ENCODE measurements around the gene CNOT6. TPM values are rescaled to one million over a fixed set of nuclear protein-coding genes. Genes with fewer than 3 reads are reported as not detected.
"Not testable (repeated sequence)": the region's sequence is repeated elsewhere in the genome, so short reads cannot be mapped to it uniquely, and the experiment has no call there.

Gene CNOT6
- total RNA-seq, 4 donors from 2014 or later: 15.8 to 25.7 (median 24.1) TPM

- no peak overlapping the region for H3K27ac ChIP-seq
- H3K9me3 ChIP-seq: peaks cover 0 to 2% (median 0%) of the 10 kb centered on the region in 3 donors
- no peaks in the 10 kb centered on the region for H3K4me1 ChIP-seq
- H3K27me3 ChIP-seq: peaks cover 10% of the 10 kb centered on the region
- TF ChIP-seq POLR2AphosphoS5 (IDR thresholded peaks at IDR 0.05) (no peak), EP300 (IDR thresholded peaks at IDR 0.05) (no peak), CTCF (IDR thresholded peaks at IDR 0.05) (no peak), POLR2A (IDR thresholded peaks at IDR 0.05) (no peak)
- no peak overlapping the region for H3K4me3 ChIP-seq
- ATAC-seq: no peak
- WGBS, 2 donors (ENCODE audit: low coverage in 1 of 2): no CpG with 5 or more reads among the region's 5 CpGs
- no peaks in the 10 kb centered on the region for H3K36me3 ChIP-seq
Measured at GRCh38 chr5:180464603-180464970, 29.6 kb upstream of the CNOT6 start.

DNA sequence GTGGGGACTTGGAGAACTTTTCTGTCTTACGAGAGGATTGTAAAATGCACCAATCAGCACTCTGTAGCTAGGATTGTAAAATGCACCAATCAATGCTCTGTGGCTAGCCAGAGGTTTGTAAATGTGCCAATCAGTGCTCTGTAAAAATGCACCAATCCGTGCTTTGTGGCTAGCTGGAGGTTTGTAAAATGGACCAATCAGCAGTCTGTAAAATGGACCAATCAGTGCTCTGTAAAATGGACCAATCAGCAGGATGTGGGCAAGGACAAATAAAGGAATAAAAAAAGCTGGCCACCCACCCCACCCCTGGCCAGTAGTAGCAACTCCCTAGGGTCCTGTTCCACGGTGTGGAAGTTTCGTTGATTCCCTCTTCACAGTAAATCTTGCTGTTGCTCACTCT is 29.1 kb upstream of the CNOT6 start:
- WGBS, 2 donors (ENCODE audit: low coverage in 1 of 2): 83 to 86% methylated on average over 2 to 3 of the region's 4 CpGs
- not testable (repeated sequence) for H3K36me3 ChIP-seq, ATAC-seq, H3K4me3 ChIP-seq, H3K9me3 ChIP-seq, H3K27ac ChIP-seq, H3K27me3 ChIP-seq, H3K4me1 ChIP-seq

- no peaks in the 10 kb centered on the region for H3K36me3 ChIP-seq
- TF ChIP-seq EP300 (IDR thresholded peaks at IDR 0.05) (no peak), CTCF (IDR thresholded peaks at IDR 0.05) (no peak), POLR2AphosphoS5 (IDR thresholded peaks at IDR 0.05) (no peak), POLR2A (IDR thresholded peaks at IDR 0.05) (no peak)
- no peak for ATAC-seq
- no peak overlapping the region for H3K4me3 ChIP-seq
- H3K27me3 ChIP-seq: peaks cover 20% of the 10 kb centered on the region
- H3K4me1 ChIP-seq: no peaks in the 10 kb centered on the region
- no peak overlapping the region for H3K27ac ChIP-seq
- 98% methylated on average over 6 of the region's 15 CpGs; no CpG with 5 or more reads in 1 of the 2 donors for WGBS, 2 donors (ENCODE audit: low coverage in 1 of 2)
- no peaks in the 10 kb centered on the region for H3K9me3 ChIP-seq
Measured at GRCh38 chr5:180466316-180466715, 27.9 kb upstream of the CNOT6 start.

GRCh38 chr5:180467028-180467975 is 26.9 kb upstream of the CNOT6 start:
- Histone ChIP-seq H3K36me3 (no peaks in the 10 kb centered on the region), H3K27me3 (peaks cover 27% of the 10 kb centered on the region), H3K4me3 (no peak overlapping the region), H3K9me3 (no peaks in the 10 kb centered on the region), H3K4me1 (no peaks in the 10 kb centered on the region), H3K27ac (no peak overlapping the region)
- ATAC-seq: no peak
- 42 to 100% methylated on average over 1 to 5 of the region's 22 CpGs for WGBS, 2 donors (ENCODE audit: low coverage in 1 of 2)
- TF ChIP-seq POLR2A (IDR thresholded peaks at IDR 0.05): no peak
- no peak for TF ChIP-seq EP300 (IDR thresholded peaks at IDR 0.05)
- no peak for TF ChIP-seq POLR2AphosphoS5 (IDR thresholded peaks at IDR 0.05)
- no peak for TF ChIP-seq CTCF (IDR thresholded peaks at IDR 0.05)

DNA sequence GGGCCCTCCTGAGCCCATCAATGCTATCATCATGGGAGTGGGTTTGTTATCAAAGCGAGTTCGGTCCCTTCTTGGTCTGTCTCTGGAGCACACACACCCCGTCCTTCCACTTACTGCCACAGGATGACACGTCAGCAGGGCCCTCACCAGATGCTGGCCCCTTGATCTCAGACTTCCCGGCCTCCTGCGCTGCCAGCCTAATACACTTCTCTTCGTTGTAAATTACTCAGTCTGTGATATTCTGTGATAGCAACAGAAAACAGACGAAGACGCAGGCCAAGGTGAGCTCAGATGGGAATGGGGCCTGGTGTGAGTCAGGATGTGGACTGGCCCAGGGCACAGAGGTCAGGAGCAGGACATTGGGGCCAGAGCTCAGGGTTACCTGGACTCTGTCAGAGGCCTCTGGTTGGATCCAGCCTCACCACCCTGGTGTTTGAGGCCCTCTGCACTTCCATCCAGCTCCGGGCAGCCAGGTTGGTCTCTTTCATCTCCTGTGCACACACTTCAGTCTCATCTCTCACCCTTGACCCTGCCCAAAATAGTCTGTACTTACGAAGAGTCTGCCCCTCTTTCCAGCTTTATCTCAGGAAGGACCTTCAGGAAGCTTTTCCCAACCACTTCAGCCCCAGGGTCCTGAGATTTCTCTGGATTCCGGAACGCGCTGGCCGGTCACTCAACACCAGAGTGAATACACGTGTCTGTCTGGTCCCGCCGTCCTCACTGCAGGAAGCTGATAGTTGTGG is 26.0 kb upstream of the CNOT6 start:
- peaks cover 27% of the 10 kb centered on the region for H3K27me3 ChIP-seq
- WGBS, 2 donors (ENCODE audit: low coverage in 1 of 2): 89% methylated on average over 4 of the region's 18 CpGs; no CpG with 5 or more reads in 1 of the 2 donors
- no peak for ATAC-seq
- no peak for TF ChIP-seq EP300 (IDR thresholded peaks at IDR 0.05)
- no peaks in the 10 kb centered on the region for H3K36me3 ChIP-seq
- H3K4me3 ChIP-seq: no peak overlapping the region
- H3K4me1 ChIP-seq: no peaks in the 10 kb centered on the region
- no peak overlapping the region for H3K27ac ChIP-seq
- no peaks in the 10 kb centered on the region for H3K9me3 ChIP-seq
